ENCODE data around the gene APOA4. TPM values are rescaled to one million over a fixed set of nuclear protein-coding genes. Genes with fewer than 3 reads are reported as not detected.

APOA4 gene
- total and polyA plus RNA-seq, 2 of the 13 experiments (the other 11 are each of a cell fraction or from before 2014, with no cell fraction given), result 3.8 to 7.2 TPM

DNA sequence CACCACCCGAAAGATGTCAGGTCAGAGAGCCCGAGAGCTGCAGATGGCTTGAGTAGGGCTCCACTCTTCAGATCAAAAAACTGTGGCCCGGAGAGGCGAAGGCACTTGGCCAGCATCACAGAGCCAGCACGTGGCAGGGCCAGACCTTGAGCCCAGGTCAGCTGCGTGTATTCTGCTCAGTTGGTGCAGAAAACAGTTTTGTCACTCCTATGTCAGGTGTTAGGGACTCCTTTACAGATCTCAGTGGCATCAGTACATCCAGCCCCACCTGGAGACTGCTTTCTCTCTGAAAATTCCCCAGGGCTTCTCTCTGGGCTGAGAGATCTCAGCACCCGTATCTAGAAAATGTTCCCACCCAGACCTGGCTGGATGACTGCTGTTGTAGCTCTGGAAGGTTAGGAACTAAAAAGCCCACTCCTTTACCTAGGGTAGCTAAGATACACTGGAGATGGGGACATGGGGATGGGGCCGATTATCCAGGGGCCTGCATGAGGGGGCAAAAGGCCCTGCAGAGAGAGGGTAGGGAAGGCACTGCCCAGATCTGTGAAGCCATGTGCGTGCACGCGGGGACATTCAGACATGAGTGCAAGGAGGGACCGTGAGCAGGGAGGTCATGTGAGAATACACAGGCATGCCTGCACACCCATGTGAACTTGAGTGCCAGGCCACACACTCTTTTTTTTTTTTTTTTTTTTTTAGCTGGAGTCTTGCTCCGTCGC, 10.9 kb upstream of the APOA4 start (continued):
- TF ChIP-seq, protein P1, sequence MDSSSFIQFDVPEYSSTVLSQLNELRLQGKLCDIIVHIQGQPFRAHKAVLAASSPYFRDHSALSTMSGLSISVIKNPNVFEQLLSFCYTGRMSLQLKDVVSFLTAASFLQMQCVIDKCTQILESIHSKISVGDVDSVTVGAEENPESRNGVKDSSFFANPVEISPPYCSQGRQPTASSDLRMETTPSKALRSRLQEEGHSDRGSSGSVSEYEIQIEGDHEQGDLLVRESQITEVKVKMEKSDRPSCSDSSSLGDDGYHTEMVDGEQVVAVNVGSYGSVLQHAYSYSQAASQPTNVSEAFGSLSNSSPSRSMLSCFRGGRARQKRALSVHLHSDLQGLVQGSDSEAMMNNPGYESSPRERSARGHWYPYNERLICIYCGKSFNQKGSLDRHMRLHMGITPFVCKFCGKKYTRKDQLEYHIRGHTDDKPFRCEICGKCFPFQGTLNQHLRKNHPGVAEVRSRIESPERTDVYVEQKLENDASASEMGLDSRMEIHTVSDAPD (CRISPR knock-in tag; IDR thresholded peaks at IDR 0.05), result 0 out of 2 replicates have a peak, but pooled peaks have one; percentile 37
- TF ChIP-seq NR1H2 (CRISPR knock-in tag; IDR thresholded peaks at IDR 0.05; ENCODE audit: borderline replicate concordance, low read depth) (no peak), SP1 (IDR thresholded peaks at IDR 0.05) (no peak), SP1 (CRISPR knock-in tag; IDR thresholded peaks at IDR 0.05) (no peak), SIX4 (CRISPR knock-in tag; IDR thresholded peaks at IDR 0.05) (no peak), ZNF546 (CRISPR knock-in tag; conservative IDR thresholded peaks at IDR 0.05) (no peak), PRPF4 (IDR thresholded peaks at IDR 0.05; ENCODE audit: low read depth, low read length, poor library complexity, severe bottlenecking) (no peak), TSC22D2 (CRISPR knock-in tag; IDR thresholded peaks at IDR 0.05; ENCODE audit: borderline replicate concordance) (no peak), ZNF543 (CRISPR knock-in tag; IDR thresholded peaks at IDR 0.05) (0 out of 2 replicates have a peak, but pooled peaks have one; percentile 6), MAZ (IDR thresholded peaks at IDR 0.05; ENCODE audit: borderline replicate concordance, low read depth, low read length) (0 out of 2 replicates have a peak, but pooled peaks have one; percentile 8), MAZ (CRISPR knock-in tag; IDR thresholded peaks at IDR 0.05; ENCODE audit: low read depth) (no peak), TRAFD1 (CRISPR knock-in tag; IDR thresholded peaks at IDR 0.05; ENCODE audit: borderline replicate concordance) (no peak), ETV5 (CRISPR knock-in tag; IDR thresholded peaks at IDR 0.05; ENCODE audit: borderline replicate concordance) (no peak), RFX3 (CRISPR knock-in tag; IDR thresholded peaks at IDR 0.05) (no peak), ZSCAN5A (CRISPR knock-in tag; IDR thresholded peaks at IDR 0.05; ENCODE audit: borderline replicate concordance) (peak; percentile 89; the same call in 1 of the 2 replicates), ZNF569 (CRISPR knock-in tag; IDR thresholded peaks at IDR 0.05; ENCODE audit: borderline replicate concordance) (no peak)
- TF ChIP-seq, protein P2, sequence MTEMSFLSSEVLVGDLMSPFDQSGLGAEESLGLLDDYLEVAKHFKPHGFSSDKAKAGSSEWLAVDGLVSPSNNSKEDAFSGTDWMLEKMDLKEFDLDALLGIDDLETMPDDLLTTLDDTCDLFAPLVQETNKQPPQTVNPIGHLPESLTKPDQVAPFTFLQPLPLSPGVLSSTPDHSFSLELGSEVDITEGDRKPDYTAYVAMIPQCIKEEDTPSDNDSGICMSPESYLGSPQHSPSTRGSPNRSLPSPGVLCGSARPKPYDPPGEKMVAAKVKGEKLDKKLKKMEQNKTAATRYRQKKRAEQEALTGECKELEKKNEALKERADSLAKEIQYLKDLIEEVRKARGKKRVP (CRISPR knock-in tag; IDR thresholded peaks at IDR 0.05), result peak in 1 of 2 experiments; percentile 63; a peak in 2 of 4 replicates
- TF ChIP-seq, protein P3, sequence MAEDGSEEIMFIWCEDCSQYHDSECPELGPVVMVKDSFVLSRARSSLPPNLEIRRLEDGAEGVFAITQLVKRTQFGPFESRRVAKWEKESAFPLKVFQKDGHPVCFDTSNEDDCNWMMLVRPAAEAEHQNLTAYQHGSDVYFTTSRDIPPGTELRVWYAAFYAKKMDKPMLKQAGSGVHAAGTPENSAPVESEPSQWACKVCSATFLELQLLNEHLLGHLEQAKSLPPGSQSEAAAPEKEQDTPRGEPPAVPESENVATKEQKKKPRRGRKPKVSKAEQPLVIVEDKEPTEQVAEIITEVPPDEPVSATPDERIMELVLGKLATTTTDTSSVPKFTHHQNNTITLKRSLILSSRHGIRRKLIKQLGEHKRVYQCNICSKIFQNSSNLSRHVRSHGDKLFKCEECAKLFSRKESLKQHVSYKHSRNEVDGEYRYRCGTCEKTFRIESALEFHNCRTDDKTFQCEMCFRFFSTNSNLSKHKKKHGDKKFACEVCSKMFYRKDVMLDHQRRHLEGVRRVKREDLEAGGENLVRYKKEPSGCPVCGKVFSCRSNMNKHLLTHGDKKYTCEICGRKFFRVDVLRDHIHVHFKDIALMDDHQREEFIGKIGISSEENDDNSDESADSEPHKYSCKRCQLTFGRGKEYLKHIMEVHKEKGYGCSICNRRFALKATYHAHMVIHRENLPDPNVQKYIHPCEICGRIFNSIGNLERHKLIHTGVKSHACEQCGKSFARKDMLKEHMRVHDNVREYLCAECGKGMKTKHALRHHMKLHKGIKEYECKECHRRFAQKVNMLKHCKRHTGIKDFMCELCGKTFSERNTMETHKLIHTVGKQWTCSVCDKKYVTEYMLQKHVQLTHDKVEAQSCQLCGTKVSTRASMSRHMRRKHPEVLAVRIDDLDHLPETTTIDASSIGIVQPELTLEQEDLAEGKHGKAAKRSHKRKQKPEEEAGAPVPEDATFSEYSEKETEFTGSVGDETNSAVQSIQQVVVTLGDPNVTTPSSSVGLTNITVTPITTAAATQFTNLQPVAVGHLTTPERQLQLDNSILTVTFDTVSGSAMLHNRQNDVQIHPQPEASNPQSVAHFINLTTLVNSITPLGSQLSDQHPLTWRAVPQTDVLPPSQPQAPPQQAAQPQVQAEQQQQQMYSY (CRISPR knock-in tag; IDR thresholded peaks at IDR 0.05), result no peak

Measured in HepG2 (cell line).